GM18517 (cell line): Measurements from ENCODE around the gene LTA.
A peak's percentile ranks its signal among the peaks of the same experiment; 100 is the strongest.
"Not testable (repeated sequence)": the region's sequence is repeated elsewhere in the genome, so short reads cannot be mapped to it uniquely, and the experiment has no call there.

Experiments used
- ATAC-seq: cut with Tn5 transposase; IDR thresholded peaks from one replicate; pipeline ENCODE4 v1.9.1; 2021; ENCODE audit warnings: mild to moderate bottlenecking, moderate library complexity; ENCODE audit not compliant: unreplicated experiment

Gene LTA

GRCh38 chr6:31541658-31542521, 30.2 kb upstream of the LTA start, which contains the start of gene DDX39B:
DDX39B (minus strand) TSS chr6:31542003; CDS start chr6:31540532, 1,471 bp downstream.
- peak; percentile 63 for ATAC-seq

- no peak for ATAC-seq
These were observed 28.4 kb upstream of the LTA start for GRCh38 chr6:31543639-31544038.

GRCh38 chr6:31544676-31545075, 27.4 kb upstream of the LTA start:
- ATAC-seq = no peak

- no peak for ATAC-seq
These were observed 26.8 kb upstream of the LTA start for GRCh38 chr6:31545291-31545690.

DNA sequence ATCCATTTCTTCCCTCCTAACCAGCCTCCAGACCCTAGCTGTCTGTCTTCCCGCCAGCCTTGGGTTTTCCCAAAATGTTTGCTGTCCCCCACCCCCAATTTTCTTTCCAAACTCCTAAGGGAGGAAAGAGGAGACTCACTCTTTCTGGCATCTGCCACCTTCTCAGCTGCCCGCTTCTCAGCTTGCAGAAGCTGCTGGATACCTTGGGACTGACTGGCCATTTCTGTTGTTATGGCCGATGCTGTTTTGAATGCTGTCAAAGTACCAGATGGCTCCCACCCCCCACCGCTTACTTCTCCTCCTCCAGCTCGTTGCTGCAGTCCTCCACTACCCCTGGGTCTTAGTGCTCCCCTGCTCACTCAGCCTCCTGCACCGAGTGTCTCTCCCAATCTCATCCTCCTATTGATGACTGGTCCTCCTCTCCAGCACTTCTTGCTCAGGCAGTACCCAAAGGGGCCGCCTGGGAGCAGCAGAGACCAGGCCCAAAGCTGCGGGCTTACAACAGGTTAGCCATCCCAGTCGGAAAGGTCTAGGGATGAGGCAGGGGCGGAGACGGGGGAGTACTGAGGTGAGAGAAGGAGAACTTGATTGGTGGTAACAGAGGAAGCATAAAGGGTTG, 25.6 kb upstream of the LTA start, which contains the start of gene ATP6V1G2:
ATP6V1G2 (minus strand) TSS at position 270 of the 619 bp plus-strand sequence; CDS start at position 221, 49 bp downstream.
- ATAC-seq = peak; percentile 53

DNA sequence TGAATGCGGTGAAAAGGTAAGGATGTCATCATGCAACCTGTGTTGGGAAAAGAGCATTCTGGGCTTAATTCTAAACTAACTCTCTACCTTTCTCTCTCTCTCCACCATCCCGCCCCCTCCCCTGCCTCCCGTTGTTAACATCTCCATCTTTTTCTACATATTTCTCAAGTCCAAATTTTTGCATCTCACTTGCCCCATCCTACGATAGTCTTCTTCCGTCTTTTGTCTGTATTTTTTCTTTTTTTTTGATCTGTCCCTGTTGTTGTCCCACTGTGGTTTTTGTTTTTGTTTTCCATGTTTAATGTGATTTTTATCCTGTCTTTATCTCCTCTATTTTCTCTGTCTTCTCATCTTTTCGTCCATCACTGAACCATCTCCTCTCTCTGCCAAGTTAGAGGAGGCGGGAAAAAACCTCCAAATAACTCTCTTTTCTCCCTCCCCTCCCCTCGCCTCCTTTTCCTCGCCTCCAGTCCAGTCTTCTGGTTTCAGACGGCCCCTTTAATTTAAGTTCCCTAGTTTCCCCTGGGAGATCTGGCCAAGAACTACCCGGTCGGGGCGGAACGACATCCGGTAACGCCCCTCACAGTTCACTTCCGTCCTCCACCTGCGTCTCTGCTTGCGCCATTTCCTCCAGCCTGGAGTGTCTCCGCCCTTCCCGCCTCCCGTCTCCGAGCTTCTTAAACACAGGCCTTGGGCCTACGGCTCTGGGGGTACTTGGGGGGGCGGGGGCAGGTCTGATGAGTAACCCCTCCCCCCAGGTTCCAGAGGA, 24.9 kb upstream of the LTA start, which contains the start of gene NFKBIL1:
NFKBIL1 (plus strand) TSS at position 651 of the 769 bp plus-strand sequence; CDS start at position 738, 87 bp downstream.
- peak; percentile 50 for ATAC-seq

DNA sequence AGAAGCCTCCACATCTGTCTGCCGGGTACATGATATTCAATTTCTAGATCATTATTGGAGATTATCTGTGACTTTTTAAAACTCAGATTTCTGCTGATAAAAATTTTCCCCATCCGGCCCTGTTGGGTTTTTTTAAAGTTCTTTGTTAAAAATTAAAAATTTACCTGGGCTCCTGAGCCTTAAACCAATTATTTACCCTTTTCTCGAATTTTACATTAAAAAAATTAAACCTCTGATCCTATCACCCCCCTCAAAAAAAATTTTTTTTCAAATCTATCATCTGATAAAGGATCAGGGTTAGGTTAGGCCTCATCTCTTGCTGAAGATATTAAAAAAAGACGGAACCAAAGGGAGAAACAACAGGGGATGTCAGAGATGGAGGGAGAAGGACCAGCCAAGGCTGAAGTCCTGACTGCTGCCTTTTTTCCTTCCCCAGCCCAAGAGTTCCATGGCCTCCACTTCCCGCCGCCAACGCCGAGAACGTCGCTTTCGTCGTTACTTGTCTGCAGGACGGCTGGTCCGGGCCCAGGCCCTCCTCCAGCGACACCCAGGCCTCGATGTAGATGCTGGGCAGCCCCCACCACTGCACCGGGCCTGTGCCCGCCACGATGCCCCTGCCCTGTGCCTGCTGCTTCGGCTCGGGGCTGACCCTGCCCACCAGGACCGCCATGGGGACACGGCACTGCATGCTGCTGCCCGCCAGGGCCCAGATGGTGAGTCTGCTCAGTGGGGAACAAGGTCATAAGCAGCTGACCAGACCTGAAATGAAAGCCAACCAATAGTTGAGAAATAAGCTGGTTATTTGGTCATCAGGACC, 24.2 kb upstream of the LTA start:
- ATAC-seq = no peak

- ATAC-seq = no peak
These were observed 23.6 kb upstream of the LTA start for GRCh38 chr6:31548544-31548873.

DNA sequence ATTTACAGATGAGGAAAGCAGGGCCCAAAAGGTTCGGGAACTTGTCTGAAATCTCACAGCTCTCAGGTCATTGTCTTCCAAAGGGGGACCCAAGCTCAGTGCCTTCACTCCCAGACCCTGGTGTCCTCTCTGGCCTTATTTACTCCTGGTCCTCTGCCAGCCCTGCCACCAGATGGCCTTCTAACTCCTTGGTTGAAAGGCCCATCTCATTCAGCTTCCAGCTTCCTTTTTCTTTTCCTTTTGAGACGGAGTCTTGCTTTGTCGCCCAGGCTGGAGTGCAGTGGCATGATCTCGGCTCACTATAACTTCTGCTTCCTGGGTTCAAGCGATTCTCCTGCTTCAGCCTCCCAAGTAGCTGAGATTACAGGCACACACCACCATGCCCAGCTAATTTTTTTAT, 20.7 kb upstream of the LTA start:
- not testable (repeated sequence) for ATAC-seq

GRCh38 chr6:31556307-31556706, 15.8 kb upstream of the LTA start:
- ATAC-seq = no peak

GRCh38 chr6:31557443-31558317, 14.4 kb upstream of the LTA start:
- ATAC-seq = no peak

DNA sequence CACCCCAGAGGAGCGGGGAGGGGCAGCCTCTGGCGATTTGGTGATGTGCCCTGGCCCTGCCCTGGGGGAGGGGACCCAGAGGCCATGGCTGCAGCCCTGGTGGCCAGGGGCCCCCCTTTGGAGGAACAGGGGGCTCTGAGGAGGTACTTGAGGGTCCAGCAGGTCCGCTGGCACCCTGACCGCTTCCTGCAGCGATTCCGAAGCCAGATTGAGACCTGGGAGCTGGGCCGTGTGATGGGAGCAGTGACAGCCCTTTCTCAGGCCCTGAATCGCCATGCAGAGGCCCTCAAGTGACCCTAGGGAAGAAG, 13.8 kb upstream of the LTA start:
- no peak for ATAC-seq

GRCh38 chr6:31558631-31559500, 13.2 kb upstream of the LTA start:
- no peak for ATAC-seq

DNA sequence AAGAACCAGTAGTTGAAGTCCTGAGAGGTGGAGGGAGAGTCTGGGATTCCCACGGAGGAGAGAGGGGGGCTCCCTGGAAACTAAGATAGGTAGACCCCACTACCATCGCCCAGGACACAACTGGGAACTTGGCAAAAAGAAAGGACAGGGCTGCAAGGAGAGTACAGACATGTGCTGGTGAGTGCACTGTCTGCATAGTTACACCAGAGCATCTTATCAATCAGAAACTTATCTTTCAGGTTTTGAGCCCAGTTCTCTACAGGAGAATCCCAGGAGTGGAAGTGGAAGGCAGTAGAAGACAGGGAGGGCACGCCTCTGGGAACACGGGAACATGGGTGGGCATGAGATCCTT, 12.5 kb upstream of the LTA start:
- ATAC-seq = no peak

- peak; percentile 66 for ATAC-seq
These were observed 12.0 kb upstream of the LTA start for GRCh38 chr6:31559958-31560696.

GRCh38 chr6:31560697-31561058, 11.4 kb upstream of the LTA start:
- no peak for ATAC-seq

DNA sequence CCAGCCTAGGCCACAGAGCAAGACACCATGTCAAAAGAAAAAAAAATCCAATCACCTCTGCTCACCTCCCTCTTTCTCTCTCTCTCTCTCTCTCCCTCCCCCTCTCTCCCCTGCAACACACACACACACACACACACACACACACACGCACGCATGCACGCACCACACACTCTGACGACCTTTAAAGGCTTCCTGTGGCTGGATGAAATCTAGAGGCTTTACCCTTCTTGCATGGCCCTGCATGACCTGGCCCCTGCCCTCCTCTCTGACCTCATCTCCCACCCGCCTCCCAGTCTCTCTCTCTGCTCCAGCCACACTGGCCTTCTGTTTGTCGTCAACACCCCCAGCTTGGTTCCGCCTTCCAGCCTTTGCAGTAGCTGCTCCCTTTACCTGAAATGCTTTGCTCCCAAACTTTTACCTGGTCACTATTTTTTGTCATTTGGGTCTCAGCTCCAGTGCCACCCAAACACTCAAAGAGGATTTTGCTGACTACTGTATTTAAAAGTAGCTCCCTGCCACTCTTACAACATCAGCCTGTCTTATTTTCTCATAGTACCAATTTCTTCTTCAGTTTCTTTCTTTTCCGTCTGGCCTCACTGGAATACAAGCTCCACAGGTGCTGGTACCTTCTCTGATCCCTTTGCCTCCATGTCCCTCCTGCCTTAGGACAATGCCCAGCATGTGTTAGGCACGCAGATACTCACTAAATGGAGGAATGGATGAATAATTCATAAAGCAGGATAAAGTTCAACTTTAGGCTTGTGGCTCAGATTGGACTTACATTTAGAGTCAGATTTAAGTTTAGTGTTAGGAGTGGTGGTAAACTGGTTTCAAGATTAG, 4.3 kb upstream of the LTA start:
- no peak for ATAC-seq
